Measurements from ENCODE around the gene SPRING1. TPM values are rescaled to one million over a fixed set of nuclear protein-coding genes. Genes with fewer than 3 reads are reported as not detected.

Gene SPRING1
- total and polyA plus RNA-seq, 4 donors, result 6.0 to 11.7 (median 8.4) TPM

DNA sequence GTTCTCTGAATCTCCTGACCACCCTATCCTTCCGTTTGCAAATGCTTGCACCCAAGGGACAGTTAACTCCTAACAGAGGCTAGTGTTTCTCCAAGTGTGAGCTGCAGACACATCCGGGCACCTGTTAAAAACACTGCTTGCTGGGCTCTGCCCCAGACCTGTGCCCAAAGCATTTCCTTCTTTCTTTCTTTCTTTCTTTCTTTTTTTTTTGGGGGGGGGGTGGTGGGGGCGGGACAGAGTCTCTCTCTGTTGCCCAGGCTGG, 42.5 kb downstream of the SPRING1 start:
- 75% methylated on average over 3 of the region's 3 CpGs for WGBS
- Histone ChIP-seq H3K9me3 (ENCODE audit: control insufficient read depth in 4 of 4, low read length in 3 of 4) (no peaks in the 10 kb centered on the region), H3K27ac (ENCODE audit: low read depth in 1 of 2, low read length in 2 of 2) (no peak overlapping the region), H3K27me3 (ENCODE audit: control insufficient read depth in 4 of 4, insufficient read depth in 4 of 4, low read length in 3 of 4) (no peaks in the 10 kb centered on the region), H3K9ac (ENCODE audit: low read depth in 1 of 2, low read length in 2 of 2) (no peak overlapping the region), H3K4me3 (ENCODE audit: low read depth in 1 of 3, low read length in 3 of 3) (no peak overlapping the region), H3K4me1 (ENCODE audit: control insufficient read depth in 4 of 4, insufficient read depth in 4 of 4, low read length in 3 of 4) (peaks cover 0 to 31% (median 29%) of the 10 kb centered on the region in 4 donors), H3K36me3 (ENCODE audit: control insufficient read depth in 4 of 4, insufficient read depth in 3 of 4, low read depth in 1 of 4, low read length in 3 of 4) (no peaks in the 10 kb centered on the region)
- TF ChIP-seq RAD21 (IDR thresholded peaks at IDR 0.05) (no peak), JUND (IDR thresholded peaks at IDR 0.05) (no peak), YY1 (IDR thresholded peaks at IDR 0.05) (no peak), GABPA (IDR thresholded peaks at IDR 0.05 in 1 of 2, conservative IDR thresholded peaks at IDR 0.05 in 1 of 2) (no peak), SP1 (IDR thresholded peaks at IDR 0.05) (no peak), HNF4G (IDR thresholded peaks at IDR 0.05) (no peak), FOXA1 (IDR thresholded peaks at IDR 0.05) (no peak), FOXA2 (IDR thresholded peaks at IDR 0.05) (no peak), NR2F2 (IDR thresholded peaks at IDR 0.05) (no peak), TAF1 (conservative IDR thresholded peaks at IDR 0.05) (no peak), EGR1 (IDR thresholded peaks at IDR 0.05; ENCODE audit: low read depth in 2 of 2) (no peak), HNF4A (conservative IDR thresholded peaks at IDR 0.05) (no peak), RXRA (IDR thresholded peaks at IDR 0.05) (no peak)
- TF ChIP-seq, protein P1, sequence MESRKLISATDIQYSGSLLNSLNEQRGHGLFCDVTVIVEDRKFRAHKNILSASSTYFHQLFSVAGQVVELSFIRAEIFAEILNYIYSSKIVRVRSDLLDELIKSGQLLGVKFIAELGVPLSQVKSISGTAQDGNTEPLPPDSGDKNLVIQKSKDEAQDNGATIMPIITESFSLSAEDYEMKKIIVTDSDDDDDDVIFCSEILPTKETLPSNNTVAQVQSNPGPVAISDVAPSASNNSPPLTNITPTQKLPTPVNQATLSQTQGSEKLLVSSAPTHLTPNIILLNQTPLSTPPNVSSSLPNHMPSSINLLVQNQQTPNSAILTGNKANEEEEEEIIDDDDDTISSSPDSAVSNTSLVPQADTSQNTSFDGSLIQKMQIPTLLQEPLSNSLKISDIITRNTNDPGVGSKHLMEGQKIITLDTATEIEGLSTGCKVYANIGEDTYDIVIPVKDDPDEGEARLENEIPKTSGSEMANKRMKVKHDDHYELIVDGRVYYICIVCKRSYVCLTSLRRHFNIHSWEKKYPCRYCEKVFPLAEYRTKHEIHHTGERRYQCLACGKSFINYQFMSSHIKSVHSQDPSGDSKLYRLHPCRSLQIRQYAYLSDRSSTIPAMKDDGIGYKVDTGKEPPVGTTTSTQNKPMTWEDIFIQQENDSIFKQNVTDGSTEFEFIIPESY (IDR thresholded peaks at IDR 0.05), result no peak
- TF ChIP-seq, protein P2, sequence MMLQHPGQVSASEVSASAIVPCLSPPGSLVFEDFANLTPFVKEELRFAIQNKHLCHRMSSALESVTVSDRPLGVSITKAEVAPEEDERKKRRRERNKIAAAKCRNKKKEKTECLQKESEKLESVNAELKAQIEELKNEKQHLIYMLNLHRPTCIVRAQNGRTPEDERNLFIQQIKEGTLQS (IDR thresholded peaks at IDR 0.05), result no peak
- TF ChIP-seq, protein P3, sequence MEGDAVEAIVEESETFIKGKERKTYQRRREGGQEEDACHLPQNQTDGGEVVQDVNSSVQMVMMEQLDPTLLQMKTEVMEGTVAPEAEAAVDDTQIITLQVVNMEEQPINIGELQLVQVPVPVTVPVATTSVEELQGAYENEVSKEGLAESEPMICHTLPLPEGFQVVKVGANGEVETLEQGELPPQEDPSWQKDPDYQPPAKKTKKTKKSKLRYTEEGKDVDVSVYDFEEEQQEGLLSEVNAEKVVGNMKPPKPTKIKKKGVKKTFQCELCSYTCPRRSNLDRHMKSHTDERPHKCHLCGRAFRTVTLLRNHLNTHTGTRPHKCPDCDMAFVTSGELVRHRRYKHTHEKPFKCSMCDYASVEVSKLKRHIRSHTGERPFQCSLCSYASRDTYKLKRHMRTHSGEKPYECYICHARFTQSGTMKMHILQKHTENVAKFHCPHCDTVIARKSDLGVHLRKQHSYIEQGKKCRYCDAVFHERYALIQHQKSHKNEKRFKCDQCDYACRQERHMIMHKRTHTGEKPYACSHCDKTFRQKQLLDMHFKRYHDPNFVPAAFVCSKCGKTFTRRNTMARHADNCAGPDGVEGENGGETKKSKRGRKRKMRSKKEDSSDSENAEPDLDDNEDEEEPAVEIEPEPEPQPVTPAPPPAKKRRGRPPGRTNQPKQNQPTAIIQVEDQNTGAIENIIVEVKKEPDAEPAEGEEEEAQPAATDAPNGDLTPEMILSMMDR (IDR thresholded peaks at IDR 0.05; ENCODE audit: low read depth, low read length, missing input control), result no peak
- TF ChIP-seq, protein P4, sequence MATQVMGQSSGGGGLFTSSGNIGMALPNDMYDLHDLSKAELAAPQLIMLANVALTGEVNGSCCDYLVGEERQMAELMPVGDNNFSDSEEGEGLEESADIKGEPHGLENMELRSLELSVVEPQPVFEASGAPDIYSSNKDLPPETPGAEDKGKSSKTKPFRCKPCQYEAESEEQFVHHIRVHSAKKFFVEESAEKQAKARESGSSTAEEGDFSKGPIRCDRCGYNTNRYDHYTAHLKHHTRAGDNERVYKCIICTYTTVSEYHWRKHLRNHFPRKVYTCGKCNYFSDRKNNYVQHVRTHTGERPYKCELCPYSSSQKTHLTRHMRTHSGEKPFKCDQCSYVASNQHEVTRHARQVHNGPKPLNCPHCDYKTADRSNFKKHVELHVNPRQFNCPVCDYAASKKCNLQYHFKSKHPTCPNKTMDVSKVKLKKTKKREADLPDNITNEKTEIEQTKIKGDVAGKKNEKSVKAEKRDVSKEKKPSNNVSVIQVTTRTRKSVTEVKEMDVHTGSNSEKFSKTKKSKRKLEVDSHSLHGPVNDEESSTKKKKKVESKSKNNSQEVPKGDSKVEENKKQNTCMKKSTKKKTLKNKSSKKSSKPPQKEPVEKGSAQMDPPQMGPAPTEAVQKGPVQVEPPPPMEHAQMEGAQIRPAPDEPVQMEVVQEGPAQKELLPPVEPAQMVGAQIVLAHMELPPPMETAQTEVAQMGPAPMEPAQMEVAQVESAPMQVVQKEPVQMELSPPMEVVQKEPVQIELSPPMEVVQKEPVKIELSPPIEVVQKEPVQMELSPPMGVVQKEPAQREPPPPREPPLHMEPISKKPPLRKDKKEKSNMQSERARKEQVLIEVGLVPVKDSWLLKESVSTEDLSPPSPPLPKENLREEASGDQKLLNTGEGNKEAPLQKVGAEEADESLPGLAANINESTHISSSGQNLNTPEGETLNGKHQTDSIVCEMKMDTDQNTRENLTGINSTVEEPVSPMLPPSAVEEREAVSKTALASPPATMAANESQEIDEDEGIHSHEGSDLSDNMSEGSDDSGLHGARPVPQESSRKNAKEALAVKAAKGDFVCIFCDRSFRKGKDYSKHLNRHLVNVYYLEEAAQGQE (IDR thresholded peaks at IDR 0.05), result no peak
- TF ChIP-seq, protein P5, sequence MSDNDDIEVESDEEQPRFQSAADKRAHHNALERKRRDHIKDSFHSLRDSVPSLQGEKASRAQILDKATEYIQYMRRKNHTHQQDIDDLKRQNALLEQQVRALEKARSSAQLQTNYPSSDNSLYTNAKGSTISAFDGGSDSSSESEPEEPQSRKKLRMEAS (IDR thresholded peaks at IDR 0.05), result no peak
- DNase-seq (ENCODE audit: low spot score), result no peak
